GM21619 (cell line): Measurements from ENCODE around the gene MYO10.
"Not testable (repeated sequence)": the region's sequence is repeated elsewhere in the genome, so short reads cannot be mapped to it uniquely, and the experiment has no call there.

Experiments used
- ATAC-seq: cut with Tn5 transposase; IDR thresholded peaks from one replicate; pipeline ENCODE4 v1.9.1; 2021; ENCODE audit not compliant: unreplicated experiment

Gene MYO10

GRCh38 chr5:16788957-16789356 lies 147.1 kb downstream of the MYO10 start:
- no peak for ATAC-seq

- ATAC-seq = no peak
Observed at GRCh38 chr5:16787278-16787677, 148.8 kb downstream of the MYO10 start.

- ATAC-seq = peak; percentile 95
Observed at GRCh38 chr5:16784843-16785791, 151.0 kb downstream of the MYO10 start.

GRCh38 chr5:16784088-16784487 lies 152.0 kb downstream of the MYO10 start:
- ATAC-seq = no peak

GRCh38 chr5:16781828-16782626 lies 154.1 kb downstream of the MYO10 start:
- no peak for ATAC-seq

- no peak for ATAC-seq
Observed at GRCh38 chr5:16780325-16780724, 155.8 kb downstream of the MYO10 start.

- no peak for ATAC-seq
Observed at GRCh38 chr5:16777432-16777831, 158.7 kb downstream of the MYO10 start.

GRCh38 chr5:16776611-16777251 lies 159.4 kb downstream of the MYO10 start:
- ATAC-seq = no peak

GRCh38 chr5:16774806-16775205 lies 161.3 kb downstream of the MYO10 start:
- ATAC-seq = no peak

GRCh38 chr5:16773991-16774390 lies 162.1 kb downstream of the MYO10 start:
- no peak for ATAC-seq

GRCh38 chr5:16772556-16772955 lies 163.5 kb downstream of the MYO10 start:
- ATAC-seq = no peak

GRCh38 chr5:16768184-16768583 lies 167.9 kb downstream of the MYO10 start:
- no peak for ATAC-seq

- no peak for ATAC-seq
Observed at GRCh38 chr5:16763211-16763610, 172.9 kb downstream of the MYO10 start.

GRCh38 chr5:16759147-16759773 lies 176.8 kb downstream of the MYO10 start:
- ATAC-seq = peak; percentile 96

GRCh38 chr5:16757989-16758501 lies 178.0 kb downstream of the MYO10 start:
- no peak for ATAC-seq

- ATAC-seq = not testable (repeated sequence)
Observed at GRCh38 chr5:16757577-16757976, 178.5 kb downstream of the MYO10 start.

GRCh38 chr5:16757146-16757545 lies 178.9 kb downstream of the MYO10 start:
- no peak for ATAC-seq

- ATAC-seq = no peak
Observed at GRCh38 chr5:16756692-16757091, 179.4 kb downstream of the MYO10 start.

- no peak for ATAC-seq
Observed at GRCh38 chr5:16755641-16756040, 180.4 kb downstream of the MYO10 start.

GRCh38 chr5:16754601-16755000 lies 181.5 kb downstream of the MYO10 start:
- ATAC-seq = no peak

- no peak for ATAC-seq
Observed at GRCh38 chr5:16754086-16754485, 182.0 kb downstream of the MYO10 start.
